BLaER1 (cell line): ENCODE measurements around the gene PRRC2C.
"Not testable (repeated sequence)": the region's sequence is repeated elsewhere in the genome, so short reads cannot be mapped to it uniquely, and the experiment has no call there.

ENCODE experiments used
- H3K27ac ChIP-seq: shearing (Covaris generic); formaldehyde crosslinking; 2 replicates; pipeline ENCODE4 v1.8.1; 2022
- H3K27me3 ChIP-seq: shearing (Covaris generic); formaldehyde crosslinking; 2 replicates; pipeline ENCODE4 v1.8.1; 2022
- H3K36me3 ChIP-seq: shearing (Covaris generic); formaldehyde crosslinking; 2 replicates; pipeline ENCODE4 v1.8.1; 2022
- H3K4me1 ChIP-seq: shearing (Covaris generic); formaldehyde crosslinking; 2 replicates; pipeline ENCODE4 v1.8.1; 2022
- H3K4me2 ChIP-seq: shearing (Covaris generic); formaldehyde crosslinking; 2 replicates; pipeline ENCODE4 v1.8.1; 2022
- H3K4me3 ChIP-seq: shearing (Covaris generic); formaldehyde crosslinking; 2 replicates; pipeline ENCODE4 v1.8.1; 2022
- H3K9ac ChIP-seq: shearing (Covaris generic); formaldehyde crosslinking; 2 replicates; pipeline ENCODE4 v1.8.1; 2022
- H3K9me3 ChIP-seq: shearing (Covaris generic); formaldehyde crosslinking; 2 replicates; pipeline ENCODE4 v1.8.1; 2022
- H4K20me1 ChIP-seq: shearing (Covaris generic); formaldehyde crosslinking; 2 replicates; pipeline ENCODE4 v1.8.1; 2022
- Cebpa-rat ChIP-seq: shearing (Covaris generic); IDR thresholded peaks from 2 replicates; pipeline ENCODE4 v1.8.1; 2022

Gene PRRC2C

GRCh38 chr1:171521567-171521966 lies 36.2 kb downstream of the PRRC2C start:
- H3K4me2 ChIP-seq = no peak overlapping the region
- no peak overlapping the region for H3K9ac ChIP-seq
- H4K20me1 ChIP-seq = peaks cover 63% of the 10 kb centered on the region
- no peak overlapping the region for H3K4me3 ChIP-seq
- H3K4me1 ChIP-seq = no peaks in the 10 kb centered on the region
- H3K27ac ChIP-seq = no peak overlapping the region
- H3K36me3 ChIP-seq = peaks cover 97% of the 10 kb centered on the region
- H3K27me3 ChIP-seq = no peaks in the 10 kb centered on the region
- no peak for TF ChIP-seq Cebpa-rat
- no peaks in the 10 kb centered on the region for H3K9me3 ChIP-seq

- H3K4me3 ChIP-seq = no peak overlapping the region
- no peak overlapping the region for H3K4me2 ChIP-seq
- no peaks in the 10 kb centered on the region for H3K9me3 ChIP-seq
- no peaks in the 10 kb centered on the region for H3K4me1 ChIP-seq
- H3K9ac ChIP-seq = no peak overlapping the region
- peaks cover 45% of the 10 kb centered on the region; the same call in 1 of the 2 replicates for H4K20me1 ChIP-seq
- no peak overlapping the region for H3K27ac ChIP-seq
- H3K27me3 ChIP-seq = no peaks in the 10 kb centered on the region
- TF ChIP-seq Cebpa-rat = no peak
- H3K36me3 ChIP-seq = peaks cover 93% of the 10 kb centered on the region
Measured at GRCh38 chr1:171530676-171531075, 45.3 kb downstream of the PRRC2C start.

- Histone ChIP-seq H3K4me3 (no peak overlapping the region), H3K9ac (no peak overlapping the region), H3K9me3 (no peaks in the 10 kb centered on the region), H3K4me2 (no peak overlapping the region), H3K27me3 (no peaks in the 10 kb centered on the region), H3K4me1 (no peaks in the 10 kb centered on the region), H4K20me1 (peaks cover 59% of the 10 kb centered on the region), H3K36me3 (peaks cover 91% of the 10 kb centered on the region), H3K27ac (no peak overlapping the region)
- no peak for TF ChIP-seq Cebpa-rat
Measured at GRCh38 chr1:171532520-171532919, 47.2 kb downstream of the PRRC2C start.

GRCh38 chr1:171545523-171545922 lies 60.2 kb downstream of the PRRC2C start:
- Histone ChIP-seq H4K20me1 (peaks cover 71% of the 10 kb centered on the region), H3K4me1 (no peaks in the 10 kb centered on the region), H3K27me3 (no peaks in the 10 kb centered on the region), H3K9me3 (peaks cover 27% of the 10 kb centered on the region), H3K4me3 (no peak overlapping the region), H3K4me2 (no peak overlapping the region), H3K9ac (no peak overlapping the region), H3K36me3 (peaks cover 95% of the 10 kb centered on the region), H3K27ac (no peak overlapping the region)
- TF ChIP-seq Cebpa-rat = no peak

- no peak overlapping the region for H3K4me2 ChIP-seq
- no peak for TF ChIP-seq Cebpa-rat
- peaks cover 37% of the 10 kb centered on the region for H4K20me1 ChIP-seq
- peaks cover 32% of the 10 kb centered on the region for H3K9me3 ChIP-seq
- no peak overlapping the region for H3K4me3 ChIP-seq
- no peaks in the 10 kb centered on the region for H3K4me1 ChIP-seq
- H3K27ac ChIP-seq = no peak overlapping the region
- H3K9ac ChIP-seq = no peak overlapping the region
- H3K36me3 ChIP-seq = peaks cover 90% of the 10 kb centered on the region
- no peaks in the 10 kb centered on the region for H3K27me3 ChIP-seq
Measured at GRCh38 chr1:171550050-171550449, 64.7 kb downstream of the PRRC2C start.

- Histone ChIP-seq H3K36me3 (peaks cover 91% of the 10 kb centered on the region), H4K20me1 (peaks cover 32% of the 10 kb centered on the region), H3K9me3 (peaks cover 38% of the 10 kb centered on the region)
- H3K4me2 ChIP-seq, H3K9ac ChIP-seq, H3K4me1 ChIP-seq, H3K27ac ChIP-seq, H3K27me3 ChIP-seq, H3K4me3 ChIP-seq: not testable (repeated sequence)
Measured at GRCh38 chr1:171550598-171551100, 65.3 kb downstream of the PRRC2C start.

GRCh38 chr1:171553960-171554359 lies 68.6 kb downstream of the PRRC2C start:
- H3K9ac ChIP-seq, H3K4me3 ChIP-seq, H3K27ac ChIP-seq, H3K4me1 ChIP-seq, H3K4me2 ChIP-seq, H3K27me3 ChIP-seq: not testable (repeated sequence)
- peaks cover 53% of the 10 kb centered on the region for H3K9me3 ChIP-seq
- peaks cover 16% of the 10 kb centered on the region; the same call in 1 of the 2 replicates for H4K20me1 ChIP-seq
- H3K36me3 ChIP-seq = peaks cover 92% of the 10 kb centered on the region

GRCh38 chr1:171563675-171564074 lies 78.3 kb downstream of the PRRC2C start:
- Histone ChIP-seq H3K27ac (no peak overlapping the region), H3K9me3 (peaks cover 11% of the 10 kb centered on the region)

GRCh38 chr1:171566467-171566866 lies 81.1 kb downstream of the PRRC2C start:
- TF ChIP-seq Cebpa-rat = no peak
- H3K4me1 ChIP-seq = no peaks in the 10 kb centered on the region
- H3K4me2 ChIP-seq = no peak overlapping the region
- no peak overlapping the region for H3K27ac ChIP-seq
- no peaks in the 10 kb centered on the region for H3K9me3 ChIP-seq
- peaks cover 85% of the 10 kb centered on the region for H3K36me3 ChIP-seq
- peaks cover 29% of the 10 kb centered on the region for H4K20me1 ChIP-seq
- H3K9ac ChIP-seq = no peak overlapping the region
- no peaks in the 10 kb centered on the region for H3K27me3 ChIP-seq
- no peak overlapping the region for H3K4me3 ChIP-seq

More at GRCh38 chr1:171563675-171564074, 78.3 kb downstream of the PRRC2C start:
- Histone ChIP-seq H3K9ac (no peak overlapping the region), H3K4me2 (no peak overlapping the region), H3K4me1 (no peaks in the 10 kb centered on the region), H3K36me3 (peaks cover 95% of the 10 kb centered on the region), H4K20me1 (peaks cover 18% of the 10 kb centered on the region), H3K4me3 (no peak overlapping the region), H3K27me3 (no peaks in the 10 kb centered on the region)
- no peak for TF ChIP-seq Cebpa-rat

GRCh38 chr1:171570295-171570694 lies 85.0 kb downstream of the PRRC2C start:
- H4K20me1 ChIP-seq = peaks cover 22% of the 10 kb centered on the region
- no peak overlapping the region for H3K4me3 ChIP-seq
- H3K9ac ChIP-seq = no peak overlapping the region
- no peaks in the 10 kb centered on the region for H3K27me3 ChIP-seq
- no peak for TF ChIP-seq Cebpa-rat
- no peak overlapping the region for H3K27ac ChIP-seq
- H3K4me1 ChIP-seq = no peaks in the 10 kb centered on the region; the same call in 1 of the 2 replicates
- H3K9me3 ChIP-seq = no peaks in the 10 kb centered on the region
- H3K36me3 ChIP-seq = peaks cover 81% of the 10 kb centered on the region
- H3K4me2 ChIP-seq = no peak overlapping the region

GRCh38 chr1:171576144-171576543 lies 90.8 kb downstream of the PRRC2C start:
- Histone ChIP-seq H4K20me1 (peaks cover 21% of the 10 kb centered on the region), H3K36me3 (peaks cover 93% of the 10 kb centered on the region), H3K4me2 (no peak overlapping the region)

More at GRCh38 chr1:171576144-171576543, 90.8 kb downstream of the PRRC2C start:
- H3K4me3 ChIP-seq = no peak overlapping the region
- no peaks in the 10 kb centered on the region for H3K9me3 ChIP-seq
- no peaks in the 10 kb centered on the region; the same call in 1 of the 2 replicates for H3K4me1 ChIP-seq
- TF ChIP-seq Cebpa-rat = no peak
- H3K27me3 ChIP-seq = no peaks in the 10 kb centered on the region
- H3K9ac ChIP-seq = no peak overlapping the region
- no peak overlapping the region for H3K27ac ChIP-seq
